Measurements from ENCODE around the gene SH3GL3.

The SH3GL3 gene

GRCh38 chr15:83462953-83463433 lies 15.9 kb downstream of the SH3GL3 start:
- H3K4me2 ChIP-seq (ENCODE audit: low read length): no peak overlapping the region
- H3K9me2 ChIP-seq (ENCODE audit: low read depth, low read length): no peaks in the 10 kb centered on the region
- H3F3A ChIP-seq (ENCODE audit: insufficient read depth, low read length): no peaks in the 10 kb centered on the region
- no peak for TF ChIP-seq EZH2 (IDR thresholded peaks at IDR 0.05; ENCODE audit: borderline replicate concordance, low read length)
- no peak for TF ChIP-seq CTCF (IDR thresholded peaks at IDR 0.05; ENCODE audit: low read length)
- no peak overlapping the region for H3K4me3 ChIP-seq (ENCODE audit: low read depth, low read length, poor library complexity, severe bottlenecking)
- H3K27ac ChIP-seq (ENCODE audit: low read depth, low read length, poor library complexity, severe bottlenecking): no peak overlapping the region
- no peaks in the 10 kb centered on the region for H3K9me3 ChIP-seq (ENCODE audit: low read length)
- no peaks in the 10 kb centered on the region for H3K27me3 ChIP-seq (ENCODE audit: insufficient read depth, low read length)
- no peaks in the 10 kb centered on the region for H4K20me1 ChIP-seq (ENCODE audit: insufficient read depth, low read length)
- H3K4me1 ChIP-seq (ENCODE audit: insufficient read depth, low read length, severe bottlenecking): no peaks in the 10 kb centered on the region
- no peak overlapping the region for H2AFZ ChIP-seq (ENCODE audit: low read length)
- no peak overlapping the region for H3K9ac ChIP-seq (ENCODE audit: low read length)
- H3K36me3 ChIP-seq (ENCODE audit: insufficient read depth, low read length): no peaks in the 10 kb centered on the region
- no peaks in the 10 kb centered on the region for H3K79me2 ChIP-seq (ENCODE audit: insufficient read depth, low read length)

GRCh38 chr15:83470887-83471286 lies 23.7 kb downstream of the SH3GL3 start:
- no peak overlapping the region for H3K4me2 ChIP-seq (ENCODE audit: low read length)
- H3K4me3 ChIP-seq (ENCODE audit: low read depth, low read length, poor library complexity, severe bottlenecking): no peak overlapping the region
- no peaks in the 10 kb centered on the region for H3K79me2 ChIP-seq (ENCODE audit: insufficient read depth, low read length)
- no peaks in the 10 kb centered on the region for H3K9me2 ChIP-seq (ENCODE audit: low read depth, low read length)
- H3F3A ChIP-seq (ENCODE audit: insufficient read depth, low read length): no peaks in the 10 kb centered on the region
- no peaks in the 10 kb centered on the region for H3K27me3 ChIP-seq (ENCODE audit: insufficient read depth, low read length)
- no peaks in the 10 kb centered on the region for H3K9me3 ChIP-seq (ENCODE audit: low read length)
- H3K27ac ChIP-seq (ENCODE audit: low read depth, low read length, poor library complexity, severe bottlenecking): no peak overlapping the region
- H2AFZ ChIP-seq (ENCODE audit: low read length): no peak overlapping the region
- no peaks in the 10 kb centered on the region for H4K20me1 ChIP-seq (ENCODE audit: insufficient read depth, low read length)
- H3K4me1 ChIP-seq (ENCODE audit: insufficient read depth, low read length, severe bottlenecking): no peaks in the 10 kb centered on the region
- no peak overlapping the region for H3K9ac ChIP-seq (ENCODE audit: low read length)
- TF ChIP-seq CTCF (IDR thresholded peaks at IDR 0.05; ENCODE audit: low read length) (no peak), EZH2 (IDR thresholded peaks at IDR 0.05; ENCODE audit: borderline replicate concordance, low read length) (no peak)
- no peaks in the 10 kb centered on the region for H3K36me3 ChIP-seq (ENCODE audit: insufficient read depth, low read length)

- H3K9me3 ChIP-seq (ENCODE audit: low read length): no peaks in the 10 kb centered on the region
- no peak overlapping the region for H3K4me3 ChIP-seq (ENCODE audit: low read depth, low read length, poor library complexity, severe bottlenecking)
- no peaks in the 10 kb centered on the region for H3K79me2 ChIP-seq (ENCODE audit: insufficient read depth, low read length)
- H3K36me3 ChIP-seq (ENCODE audit: insufficient read depth, low read length): no peaks in the 10 kb centered on the region
- H3K27ac ChIP-seq (ENCODE audit: low read depth, low read length, poor library complexity, severe bottlenecking): no peak overlapping the region
- H3F3A ChIP-seq (ENCODE audit: insufficient read depth, low read length): no peaks in the 10 kb centered on the region
- H3K4me1 ChIP-seq (ENCODE audit: insufficient read depth, low read length, severe bottlenecking): no peaks in the 10 kb centered on the region
- H3K4me2 ChIP-seq (ENCODE audit: low read length): no peak overlapping the region
- H3K9me2 ChIP-seq (ENCODE audit: low read depth, low read length): no peaks in the 10 kb centered on the region
- TF ChIP-seq CTCF (IDR thresholded peaks at IDR 0.05; ENCODE audit: low read length): no peak
- TF ChIP-seq EZH2 (IDR thresholded peaks at IDR 0.05; ENCODE audit: borderline replicate concordance, low read length): no peak
- H4K20me1 ChIP-seq (ENCODE audit: insufficient read depth, low read length): no peaks in the 10 kb centered on the region
- no peak overlapping the region for H3K9ac ChIP-seq (ENCODE audit: low read length)
- H3K27me3 ChIP-seq (ENCODE audit: insufficient read depth, low read length): no peaks in the 10 kb centered on the region
- no peak overlapping the region for H2AFZ ChIP-seq (ENCODE audit: low read length)
Observed at GRCh38 chr15:83471307-83471866, 24.2 kb downstream of the SH3GL3 start.
